ENCODE results near the gene RCBTB2.

The RCBTB2 gene

DNA sequence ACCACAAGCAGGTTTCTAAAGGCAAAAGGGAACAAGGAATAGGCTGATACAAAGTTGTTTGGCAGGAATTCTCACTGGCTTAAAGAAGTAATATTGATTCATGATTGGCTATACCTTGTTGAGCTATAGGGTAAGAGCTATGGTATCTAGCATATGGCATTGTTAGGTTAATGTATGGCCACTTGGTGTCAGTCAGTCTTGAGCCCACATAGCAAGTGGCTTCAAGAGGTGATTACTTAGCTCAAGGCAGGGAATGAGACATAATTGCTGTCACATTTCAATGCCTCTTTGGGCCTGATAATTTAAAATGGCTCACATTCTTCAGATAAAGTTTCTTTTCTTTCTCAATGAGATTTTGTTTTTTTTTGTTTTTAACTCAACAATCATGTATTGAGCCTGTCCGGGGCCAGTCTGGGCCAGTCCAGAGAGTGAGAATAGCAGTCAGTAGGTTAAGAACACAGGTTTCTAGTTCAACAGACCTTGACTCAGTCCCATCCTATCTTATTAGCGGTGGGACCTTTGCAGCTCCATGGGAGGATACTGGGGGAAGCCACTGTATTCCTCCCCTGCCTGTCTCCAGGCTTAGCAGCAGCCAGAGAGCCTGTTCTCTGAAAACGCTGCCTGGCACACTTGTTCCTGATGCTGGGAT, 45.8 kb upstream of the RCBTB2 start:
- TF ChIP-seq, protein P1, sequence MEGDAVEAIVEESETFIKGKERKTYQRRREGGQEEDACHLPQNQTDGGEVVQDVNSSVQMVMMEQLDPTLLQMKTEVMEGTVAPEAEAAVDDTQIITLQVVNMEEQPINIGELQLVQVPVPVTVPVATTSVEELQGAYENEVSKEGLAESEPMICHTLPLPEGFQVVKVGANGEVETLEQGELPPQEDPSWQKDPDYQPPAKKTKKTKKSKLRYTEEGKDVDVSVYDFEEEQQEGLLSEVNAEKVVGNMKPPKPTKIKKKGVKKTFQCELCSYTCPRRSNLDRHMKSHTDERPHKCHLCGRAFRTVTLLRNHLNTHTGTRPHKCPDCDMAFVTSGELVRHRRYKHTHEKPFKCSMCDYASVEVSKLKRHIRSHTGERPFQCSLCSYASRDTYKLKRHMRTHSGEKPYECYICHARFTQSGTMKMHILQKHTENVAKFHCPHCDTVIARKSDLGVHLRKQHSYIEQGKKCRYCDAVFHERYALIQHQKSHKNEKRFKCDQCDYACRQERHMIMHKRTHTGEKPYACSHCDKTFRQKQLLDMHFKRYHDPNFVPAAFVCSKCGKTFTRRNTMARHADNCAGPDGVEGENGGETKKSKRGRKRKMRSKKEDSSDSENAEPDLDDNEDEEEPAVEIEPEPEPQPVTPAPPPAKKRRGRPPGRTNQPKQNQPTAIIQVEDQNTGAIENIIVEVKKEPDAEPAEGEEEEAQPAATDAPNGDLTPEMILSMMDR (IDR thresholded peaks at IDR 0.05; ENCODE audit: insufficient read depth, low read depth, low read length, missing control alignments): no peak
- no peak overlapping the region for H3K4me3 ChIP-seq (ENCODE audit: low read length)
- peak; percentile 20 for DNase-seq (ENCODE audit: low read depth)

DNA sequence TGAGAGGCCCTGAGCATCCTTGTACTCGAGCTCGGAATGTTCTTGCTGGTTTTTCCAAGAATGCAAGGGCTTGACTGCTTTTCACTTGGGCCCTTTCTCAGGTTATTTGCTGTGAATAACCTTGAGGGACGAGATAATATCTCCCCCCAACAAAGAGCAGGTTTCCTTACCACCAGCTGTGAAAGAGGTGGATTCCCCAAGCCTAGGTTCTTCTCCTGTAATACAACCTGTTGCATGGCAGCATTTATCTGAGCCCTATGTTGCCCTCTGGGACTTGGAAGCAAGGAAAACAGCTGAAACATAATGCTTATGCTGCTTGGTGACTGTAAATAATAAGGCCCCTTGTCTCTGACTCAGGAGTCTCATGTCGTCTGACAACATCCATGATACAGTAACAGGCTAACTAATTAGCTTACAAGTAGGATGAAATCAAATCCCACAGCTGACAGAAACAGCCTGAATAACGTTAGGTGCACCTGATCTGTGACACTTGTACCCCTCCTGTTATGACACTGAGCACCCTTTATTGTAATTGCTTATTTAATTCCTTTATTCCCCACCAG, 43.6 kb upstream of the RCBTB2 start:
- H3K4me3 ChIP-seq (ENCODE audit: low read length): no peak overlapping the region
- DNase-seq (ENCODE audit: low read depth): peak; percentile 15
- TF ChIP-seq, protein P1 (IDR thresholded peaks at IDR 0.05; ENCODE audit: insufficient read depth, low read depth, low read length, missing control alignments): no peak

DNA sequence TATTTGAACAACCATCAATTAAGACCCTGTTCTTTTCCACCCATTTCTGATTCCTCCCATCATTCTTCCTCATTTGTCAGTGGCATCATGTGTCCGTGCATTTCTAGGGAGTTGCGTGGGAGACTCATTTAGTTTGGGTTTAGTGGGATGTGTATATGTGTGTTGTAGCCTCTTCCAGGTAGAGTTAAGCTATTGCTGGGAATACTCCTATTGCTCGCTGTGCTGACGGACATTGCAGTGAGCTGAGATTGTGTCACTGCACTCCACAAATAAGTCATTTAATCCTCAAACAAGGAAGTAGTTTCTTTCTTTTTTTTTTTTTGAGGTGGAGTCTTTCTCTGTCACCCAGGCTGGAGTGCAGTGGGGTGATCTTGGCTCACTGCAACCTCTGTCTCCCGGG, 42.2 kb upstream of the RCBTB2 start:
- no peak overlapping the region for H3K4me3 ChIP-seq (ENCODE audit: low read length)
- TF ChIP-seq, protein P1 (IDR thresholded peaks at IDR 0.05; ENCODE audit: insufficient read depth, low read depth, low read length, missing control alignments): no peak
- DNase-seq (ENCODE audit: low read depth): peak; percentile 40

DNA sequence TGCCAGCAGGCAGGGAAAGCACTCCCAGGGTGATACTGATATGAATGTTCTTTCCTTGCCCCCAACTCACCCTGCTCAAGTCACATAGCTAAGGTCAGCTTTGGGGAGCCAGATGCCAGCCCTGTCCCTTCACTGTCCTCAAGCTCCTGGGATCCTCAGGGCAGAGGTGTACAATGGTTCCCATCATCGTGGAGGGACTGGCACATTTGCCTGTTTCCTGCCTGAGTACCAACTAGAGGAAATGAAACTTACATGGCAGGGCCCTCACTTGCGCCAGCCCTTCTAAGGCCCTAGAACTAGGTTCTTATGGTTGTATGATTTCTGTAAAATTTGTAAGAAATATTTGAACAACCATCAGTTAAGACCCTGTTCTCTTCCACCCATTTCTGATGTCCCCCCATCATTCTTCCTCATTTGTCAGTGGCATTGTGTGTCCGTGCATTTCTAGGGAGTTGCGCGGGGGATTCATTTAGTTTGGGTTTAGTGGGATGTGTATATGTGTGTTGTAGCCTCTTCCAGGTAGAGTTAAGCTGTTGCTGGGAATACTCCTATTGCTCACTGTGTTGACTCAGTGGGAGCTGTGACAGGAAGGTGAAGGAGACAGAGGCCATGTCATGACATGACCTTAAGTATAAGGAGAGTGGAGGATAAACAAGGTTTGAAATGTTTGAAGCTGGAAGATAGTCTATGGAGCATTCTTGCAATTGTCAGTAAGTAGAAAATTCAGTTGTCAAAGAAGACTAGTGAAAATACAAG, 41.3 kb upstream of the RCBTB2 start:
- TF ChIP-seq, protein P1 (IDR thresholded peaks at IDR 0.05; ENCODE audit: insufficient read depth, low read depth, low read length, missing control alignments): no peak
- peak; percentile 46 for DNase-seq (ENCODE audit: low read depth)
- no peak overlapping the region for H3K4me3 ChIP-seq (ENCODE audit: low read length)

DNA sequence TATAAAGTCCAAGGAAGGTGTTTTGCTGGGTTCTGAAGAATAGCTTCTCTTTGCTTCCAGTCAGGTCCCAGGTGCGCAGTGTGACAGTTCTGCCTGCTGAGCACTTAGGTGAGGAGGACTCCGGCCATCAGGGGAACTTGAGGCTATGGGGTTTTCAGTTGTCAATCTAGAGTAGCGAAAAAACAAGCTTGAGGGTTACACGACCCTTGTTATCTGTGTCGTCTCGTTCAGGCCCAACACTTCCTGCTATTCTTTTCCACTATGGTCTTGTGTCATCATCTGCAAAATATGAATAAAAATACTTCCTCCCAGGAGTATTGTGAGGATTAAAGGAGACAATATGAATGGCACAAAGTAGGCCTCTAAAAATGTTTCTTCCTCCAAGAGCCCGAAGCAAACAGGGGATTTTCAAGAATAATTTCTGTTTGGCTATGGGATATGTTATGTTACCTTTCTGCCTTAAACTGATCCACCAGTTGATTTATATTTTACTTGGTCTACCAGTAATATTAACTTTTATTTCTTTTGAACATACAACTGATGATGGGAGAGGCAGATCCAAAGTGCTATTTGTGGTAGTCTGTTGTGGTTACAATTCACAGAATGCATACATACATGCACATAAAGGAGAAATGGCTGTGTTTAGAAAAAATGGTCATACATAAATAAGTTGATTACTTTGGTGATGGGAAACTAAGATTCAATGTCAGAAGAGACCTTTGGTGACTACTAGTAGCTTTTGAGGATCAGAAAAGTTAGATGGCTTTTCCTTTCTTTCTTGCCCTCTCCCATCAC, 40.5 kb upstream of the RCBTB2 start:
- TF ChIP-seq, protein P1 (IDR thresholded peaks at IDR 0.05; ENCODE audit: insufficient read depth, low read depth, low read length, missing control alignments): no peak
- no peak for DNase-seq (ENCODE audit: low read depth)
- H3K4me3 ChIP-seq (ENCODE audit: low read length): no peak overlapping the region

DNA sequence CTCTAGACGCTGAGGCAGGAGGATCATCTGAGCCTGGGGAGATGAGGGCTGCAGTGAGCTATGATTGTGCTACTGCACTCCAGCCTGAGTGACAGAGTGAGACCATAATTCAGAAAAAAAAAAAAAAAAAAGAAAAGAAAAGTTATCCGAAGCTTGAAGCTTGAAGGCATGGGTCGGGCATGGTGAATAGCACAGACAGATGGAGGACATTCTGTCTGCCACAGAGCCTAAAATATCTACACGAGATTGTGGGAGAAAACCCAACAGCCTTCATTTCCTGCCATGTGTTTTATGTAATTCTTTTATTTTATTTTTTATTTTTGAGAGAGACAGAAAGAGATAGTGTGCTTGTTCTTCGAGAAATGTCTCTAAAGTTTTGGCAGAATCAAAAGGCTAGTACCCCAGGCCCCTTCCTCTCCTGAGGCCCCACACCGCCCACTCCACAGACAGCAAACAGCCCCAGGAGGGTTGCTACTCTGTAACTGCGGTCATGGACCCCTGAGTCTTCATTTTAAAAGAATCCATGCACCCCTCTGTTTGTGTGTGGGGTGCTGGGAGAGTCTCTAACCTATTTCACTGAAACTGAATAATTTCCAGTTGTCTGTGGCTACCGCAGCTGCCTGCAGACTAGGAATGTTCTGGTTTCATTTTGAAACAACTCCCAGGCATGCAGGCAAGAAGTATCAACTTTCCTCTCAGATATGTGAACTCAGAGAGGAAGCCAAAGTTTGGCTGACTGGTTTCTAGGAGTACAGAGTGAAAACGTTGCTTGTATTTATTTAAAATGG, 38.4 kb upstream of the RCBTB2 start:
- DNase-seq (ENCODE audit: low read depth): no peak
- H3K4me3 ChIP-seq (ENCODE audit: low read length): no peak overlapping the region
- TF ChIP-seq, protein P1 (IDR thresholded peaks at IDR 0.05; ENCODE audit: insufficient read depth, low read depth, low read length, missing control alignments): no peak

Data from epithelial cell of esophagus (primary cell).